DOHH2 (cell line): ENCODE data around the gene PRKCQ.

Experiments used
- H3F3A ChIP-seq: fragments of 200-600 bp; sonication (generic), shearing (Covaris generic); 2 replicates; pipeline ENCODE4 v1.6.0; 2016; ENCODE audit warnings: antibody characterized with exemption, mild to moderate bottlenecking; ENCODE audit not compliant: control insufficient read depth, insufficient read depth
- H3K27ac ChIP-seq: fragments of 200-600 bp; sonication (generic); 2 replicates; pipeline ENCODE4 v1.5.1; 2014; ENCODE audit warnings: low read depth, mild to moderate bottlenecking, low read length, moderate library complexity
- H3K27me3 ChIP-seq: fragments of 200-600 bp; sonication (generic); 2 replicates; pipeline ENCODE4 v1.6.1; 2014; ENCODE audit warnings: mild to moderate bottlenecking, low read length, mixed read lengths; ENCODE audit not compliant: control insufficient read depth
- H3K36me3 ChIP-seq: fragments of 200-600 bp; sonication (generic); 2 replicates; pipeline ENCODE4 v1.6.1; 2014; ENCODE audit warnings: mild to moderate bottlenecking, low read length, moderate library complexity, mixed read lengths; ENCODE audit not compliant: control insufficient read depth
- H3K4me1 ChIP-seq: fragments of 200-600 bp; sonication (generic); 2 replicates; pipeline ENCODE4 v1.6.1; 2014; ENCODE audit warnings: mild to moderate bottlenecking, low read length, mixed read lengths; ENCODE audit not compliant: control insufficient read depth
- H3K4me2 ChIP-seq: fragments of 200-600 bp; sonication (generic); 2 replicates; pipeline ENCODE4 v1.6.0; 2014; ENCODE audit warnings: mild to moderate bottlenecking, low read length, moderate library complexity
- H3K4me3 ChIP-seq: fragments of 200-600 bp; sonication (generic); 2 replicates; pipeline ENCODE4 v1.5.1; 2014; ENCODE audit warnings: mild to moderate bottlenecking, low read length, mixed read lengths
- H3K79me2 ChIP-seq: fragments of 200-600 bp; sonication (generic); 2 replicates; pipeline ENCODE4 v1.6.1; 2014; ENCODE audit warnings: mild to moderate bottlenecking, low read length, mixed read lengths; ENCODE audit not compliant: control insufficient read depth
- H3K9me2 ChIP-seq: fragments of 200-600 bp; sonication (generic); replicated peaks from 2 replicates; pipeline ENCODE4 v1.6.1; 2014; ENCODE audit warnings: mild to moderate bottlenecking, low read length, mixed read lengths; ENCODE audit not compliant: control insufficient read depth
- H3K9me3 ChIP-seq: fragments of 200-600 bp; sonication (generic); 2 replicates; pipeline ENCODE4 v1.6.1; 2014; ENCODE audit warnings: antibody characterized with exemption, low read length, mixed read lengths; ENCODE audit not compliant: control insufficient read depth, insufficient read depth
- H4K20me1 ChIP-seq: fragments of 200-600 bp; sonication (generic); 2 replicates; pipeline ENCODE4 v1.6.0; 2014; ENCODE audit warnings: low read depth, mild to moderate bottlenecking, antibody characterized with exemption, low read length, moderate library complexity; ENCODE audit not compliant: control insufficient read depth, insufficient read depth
- CTCF ChIP-seq: fragments of 200-600 bp; sonication (generic); IDR thresholded peaks from one replicate; pipeline ENCODE4 v1.5.1; 2014; ENCODE audit warnings: antibody characterized with exemption, mild to moderate bottlenecking, low read depth, low read length; ENCODE audit not compliant: poor library complexity, severe bottlenecking
- EZH2phosphoT487 ChIP-seq: fragments of 200-600 bp; sonication (generic); IDR thresholded peaks from 2 replicates; pipeline ENCODE4 v1.6.1; 2017; ENCODE audit warnings: borderline replicate concordance, mild to moderate bottlenecking, antibody characterized with exemption, low read length, moderate library complexity, mixed read lengths

PRKCQ gene

GRCh38 chr10:6491841-6492609, 88.1 kb downstream of the PRKCQ start:
- no peaks in the 10 kb centered on the region for H3K9me3 ChIP-seq
- no peaks in the 10 kb centered on the region for H3K4me1 ChIP-seq
- H3K9me2 ChIP-seq, result no peaks in the 10 kb centered on the region
- H3K4me3 ChIP-seq, result no peak overlapping the region
- peaks cover 13% of the 10 kb centered on the region for H3K27me3 ChIP-seq
- no peak for TF ChIP-seq EZH2phosphoT487
- TF ChIP-seq CTCF, result no peak
- H3K27ac ChIP-seq, result no peak overlapping the region
- H3F3A ChIP-seq, result no peaks in the 10 kb centered on the region
- no peaks in the 10 kb centered on the region for H4K20me1 ChIP-seq
- H3K36me3 ChIP-seq, result no peaks in the 10 kb centered on the region
- no peaks in the 10 kb centered on the region for H3K79me2 ChIP-seq
- H3K4me2 ChIP-seq, result no peak overlapping the region

GRCh38 chr10:6490614-6491013, 89.5 kb downstream of the PRKCQ start:
- no peaks in the 10 kb centered on the region for H3F3A ChIP-seq
- H3K79me2 ChIP-seq, result no peaks in the 10 kb centered on the region
- no peaks in the 10 kb centered on the region for H4K20me1 ChIP-seq
- H3K36me3 ChIP-seq, result no peaks in the 10 kb centered on the region
- TF ChIP-seq EZH2phosphoT487 (no peak), CTCF (no peak)
- no peaks in the 10 kb centered on the region for H3K9me2 ChIP-seq
- H3K27me3 ChIP-seq, result peaks cover 13% of the 10 kb centered on the region
- no peak overlapping the region for H3K27ac ChIP-seq
- no peak overlapping the region for H3K4me3 ChIP-seq
- no peak overlapping the region for H3K4me2 ChIP-seq
- no peaks in the 10 kb centered on the region for H3K9me3 ChIP-seq
- H3K4me1 ChIP-seq, result no peaks in the 10 kb centered on the region

- Histone ChIP-seq H3K9me3 (no peaks in the 10 kb centered on the region), H3K36me3 (no peaks in the 10 kb centered on the region), H3F3A (no peaks in the 10 kb centered on the region), H3K79me2 (no peaks in the 10 kb centered on the region), H3K27me3 (peaks cover 13% of the 10 kb centered on the region), H3K9me2 (no peaks in the 10 kb centered on the region), H3K4me1 (no peaks in the 10 kb centered on the region), H4K20me1 (no peaks in the 10 kb centered on the region), H3K4me3 (no peak overlapping the region), H3K27ac (no peak overlapping the region), H3K4me2 (no peak overlapping the region)
- no peak for TF ChIP-seq EZH2phosphoT487
- no peak for TF ChIP-seq CTCF
Observed at GRCh38 chr10:6487920-6488319, 92.2 kb downstream of the PRKCQ start.
